ENCODE results near the gene SLC50A1. TPM values are rescaled to one million over a fixed set of nuclear protein-coding genes. Genes with fewer than 3 reads are reported as not detected.
A peak's percentile ranks its signal among the peaks of the same experiment; 100 is the strongest.

Gene SLC50A1
- total and polyA plus RNA-seq, 9 of the 15 experiments (the other 6 are each of a cell fraction or from before 2014, with no cell fraction given), result 46.5 to 132 (median 91.9) TPM

GRCh38 chr1:155091071-155092051 lies 44.3 kb upstream of the SLC50A1 start (continued):
- TF ChIP-seq MGA (IDR thresholded peaks at IDR 0.05), result peak; percentile 80
- no peak for TF ChIP-seq ZNF124 (CRISPR knock-in tag; IDR thresholded peaks at IDR 0.05)
- TF ChIP-seq RAD51 (IDR thresholded peaks at IDR 0.05; ENCODE audit: borderline replicate concordance, low read depth), result peak; percentile 49; the same call in 1 of the 2 replicates
- no peak for TF ChIP-seq PHB2 (IDR thresholded peaks at IDR 0.05; ENCODE audit: low read depth)
- TF ChIP-seq NRF1 (conservative IDR thresholded peaks at IDR 0.05 in 1 of 2, IDR thresholded peaks at IDR 0.05 in 1 of 2), result no peak
- no peak for TF ChIP-seq THAP12 (CRISPR knock-in tag; IDR thresholded peaks at IDR 0.05)
- TF ChIP-seq SMAD4 (CRISPR knock-in tag; conservative IDR thresholded peaks at IDR 0.05), result no peak; the same call in 1 of the 2 replicates
- peak; percentile 96 for TF ChIP-seq SMC3 (conservative IDR thresholded peaks at IDR 0.05; ENCODE audit: insufficient read depth, low read depth, low read length)
- TF ChIP-seq TFAP4 (CRISPR knock-in tag; IDR thresholded peaks at IDR 0.05; ENCODE audit: borderline replicate concordance), result peak; percentile 67; the same call in 1 of the 2 replicates
- TF ChIP-seq KAT7 (CRISPR knock-in tag; IDR thresholded peaks at IDR 0.05; ENCODE audit: borderline replicate concordance), result peak; percentile 54; the same call in 1 of the 2 replicates
- 0 out of 4 replicates have a peak, but pooled peaks of 1 of the 2 experiments have one; percentile 69 for TF ChIP-seq KDM4B (IDR thresholded peaks at IDR 0.05; ENCODE audit: borderline replicate concordance in 2 of 2, low read depth in 1 of 2)

Data from K562 (cell line).